ENCODE measurements around the gene RIMKLA. TPM values are rescaled to one million over a fixed set of nuclear protein-coding genes. Genes with fewer than 3 reads are reported as not detected.

The RIMKLA gene
- total RNA-seq, 1 donor from 2014 or later = 2.3 TPM

- no peak for DNase-seq (ENCODE audit: extremely low spot score, unreplicated experiment)
- no peak for TF ChIP-seq CTCF (conservative IDR thresholded peaks at IDR 0.05)
- H3K9me3 Mint-ChIP-seq = no peaks in the 10 kb centered on the region
- no peaks in the 10 kb centered on the region for H3K36me3 Mint-ChIP-seq
- no peaks in the 10 kb centered on the region for H3K4me1 Mint-ChIP-seq (ENCODE audit: unreplicated experiment)
- H3K4me3 Mint-ChIP-seq = no peak overlapping the region
- no peak overlapping the region for H3K27ac Mint-ChIP-seq
- H3K27me3 Mint-ChIP-seq = no peaks in the 10 kb centered on the region
Measured at GRCh38 chr1:42343049-42343448, 37.5 kb upstream of the RIMKLA start.

DNA sequence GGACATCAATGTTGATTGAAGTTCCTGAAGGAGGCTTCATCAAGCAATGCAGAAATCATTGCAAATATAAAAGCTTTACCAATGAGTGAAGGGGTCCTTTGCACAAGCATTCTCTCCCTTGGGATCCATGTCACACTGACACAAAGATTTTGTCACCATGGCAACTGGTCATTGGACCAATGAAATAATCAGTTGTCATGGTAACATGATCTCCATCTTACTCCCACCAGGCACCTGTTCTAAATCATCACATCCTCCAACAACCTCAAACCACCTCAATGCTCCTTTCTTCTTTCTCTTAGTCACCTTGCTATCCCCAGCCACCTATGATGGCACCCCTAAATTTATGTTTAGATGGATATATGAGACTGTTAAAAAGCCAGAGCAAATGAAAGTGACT lies 32.1 kb upstream of the RIMKLA start:
- no peaks in the 10 kb centered on the region for H3K4me1 Mint-ChIP-seq (ENCODE audit: unreplicated experiment)
- no peak for DNase-seq (ENCODE audit: extremely low spot score, unreplicated experiment)
- H3K9me3 Mint-ChIP-seq = no peaks in the 10 kb centered on the region
- no peak overlapping the region for H3K27ac Mint-ChIP-seq
- TF ChIP-seq CTCF (conservative IDR thresholded peaks at IDR 0.05) = no peak
- no peak overlapping the region for H3K4me3 Mint-ChIP-seq
- peaks cover 5% of the 10 kb centered on the region for H3K27me3 Mint-ChIP-seq
- H3K36me3 Mint-ChIP-seq = no peaks in the 10 kb centered on the region

- no peak overlapping the region for H3K27ac Mint-ChIP-seq
- H3K36me3 Mint-ChIP-seq = no peaks in the 10 kb centered on the region
- H3K27me3 Mint-ChIP-seq = peaks cover 5% of the 10 kb centered on the region
- H3K4me3 Mint-ChIP-seq = no peak overlapping the region
- no peak for DNase-seq (ENCODE audit: extremely low spot score, unreplicated experiment)
- H3K9me3 Mint-ChIP-seq = no peaks in the 10 kb centered on the region
- H3K4me1 Mint-ChIP-seq (ENCODE audit: unreplicated experiment) = no peaks in the 10 kb centered on the region
- no peak for TF ChIP-seq CTCF (conservative IDR thresholded peaks at IDR 0.05)
Measured at GRCh38 chr1:42350086-42350485, 30.5 kb upstream of the RIMKLA start.

- TF ChIP-seq CTCF (conservative IDR thresholded peaks at IDR 0.05) = no peak
- Mint-ChIP-seq H3K36me3 (no peaks in the 10 kb centered on the region), H3K27ac (no peak overlapping the region), H3K4me1 (ENCODE audit: unreplicated experiment) (no peaks in the 10 kb centered on the region), H3K9me3 (no peaks in the 10 kb centered on the region), H3K4me3 (no peak overlapping the region), H3K27me3 (peaks cover 3% of the 10 kb centered on the region)
- no peak for DNase-seq (ENCODE audit: extremely low spot score, unreplicated experiment)
Measured at GRCh38 chr1:42358791-42359190, 21.8 kb upstream of the RIMKLA start.

- no peak for DNase-seq (ENCODE audit: extremely low spot score, unreplicated experiment)
- H3K4me1 Mint-ChIP-seq (ENCODE audit: unreplicated experiment) = no peaks in the 10 kb centered on the region
- no peaks in the 10 kb centered on the region for H3K36me3 Mint-ChIP-seq
- no peak overlapping the region for H3K27ac Mint-ChIP-seq
- peaks cover 3% of the 10 kb centered on the region for H3K27me3 Mint-ChIP-seq
- no peak overlapping the region for H3K4me3 Mint-ChIP-seq
- H3K9me3 Mint-ChIP-seq = no peaks in the 10 kb centered on the region
- no peak for TF ChIP-seq CTCF (conservative IDR thresholded peaks at IDR 0.05)
Measured at GRCh38 chr1:42359466-42359865, 21.1 kb upstream of the RIMKLA start.

- H3K4me3 Mint-ChIP-seq = no peak overlapping the region
- H3K36me3 Mint-ChIP-seq = no peaks in the 10 kb centered on the region
- DNase-seq (ENCODE audit: extremely low spot score, unreplicated experiment) = no peak
- no peak overlapping the region for H3K27ac Mint-ChIP-seq
- H3K27me3 Mint-ChIP-seq = no peaks in the 10 kb centered on the region
- no peaks in the 10 kb centered on the region for H3K4me1 Mint-ChIP-seq (ENCODE audit: unreplicated experiment)
- no peaks in the 10 kb centered on the region for H3K9me3 Mint-ChIP-seq
- TF ChIP-seq CTCF (conservative IDR thresholded peaks at IDR 0.05) = no peak
Measured at GRCh38 chr1:42364089-42364488, 16.5 kb upstream of the RIMKLA start.
